Measurements from ENCODE around the gene UBTD1.

DNA sequence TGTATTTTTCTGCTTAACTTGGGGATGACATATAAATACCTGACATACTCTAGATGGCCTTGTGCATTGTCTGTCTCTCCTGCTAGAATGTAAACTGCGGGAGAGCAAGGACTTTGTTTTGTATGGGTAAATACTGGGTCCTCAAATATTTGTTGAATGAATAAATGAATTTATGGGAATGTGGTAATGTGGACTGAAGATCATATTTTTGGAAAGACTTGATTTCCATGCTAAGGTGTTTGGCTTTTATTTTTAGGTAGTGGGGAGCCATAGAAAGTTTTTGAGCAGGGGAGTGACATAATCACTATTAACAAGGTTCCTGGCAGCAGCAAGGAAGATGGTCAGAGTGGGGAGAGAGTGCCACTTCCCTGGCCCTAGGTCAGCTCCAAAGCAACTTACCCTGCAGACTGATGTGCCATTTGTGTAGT, 27.0 kb downstream of the UBTD1 start:
- TF ChIP-seq RAD21 (IDR thresholded peaks at IDR 0.05; ENCODE audit: insufficient read depth, low read depth, low read length) (no peak), EZH2 (IDR thresholded peaks at IDR 0.05; ENCODE audit: borderline replicate concordance, control insufficient read depth, low read depth, low read length) (no peak), NR2C2 (IDR thresholded peaks at IDR 0.05; ENCODE audit: borderline replicate concordance, control insufficient read depth, insufficient read length, low read depth) (no peak), POLR2A (IDR thresholded peaks at IDR 0.05; ENCODE audit: low read depth, low read length) (no peak), ZBTB11 (CRISPR knock-in tag; IDR thresholded peaks at IDR 0.05) (no peak), POU2F2 (IDR thresholded peaks at IDR 0.05; ENCODE audit: borderline replicate concordance, low read depth, low read length) (no peak), CBX5 (IDR thresholded peaks at IDR 0.05; ENCODE audit: low read depth) (no peak), ZNF384 (IDR thresholded peaks at IDR 0.05; ENCODE audit: borderline replicate concordance, low read depth, low read length) (no peak), PBX3 (IDR thresholded peaks at IDR 0.05; ENCODE audit: insufficient replicate concordance, low read depth, low read length) (no peak), ETV6 (conservative IDR thresholded peaks at IDR 0.05 in 1 of 2, IDR thresholded peaks at IDR 0.05 in 1 of 2; ENCODE audit: borderline replicate concordance in 1 of 2, low read depth in 1 of 2) (no peak)
- TF ChIP-seq, protein P1, sequence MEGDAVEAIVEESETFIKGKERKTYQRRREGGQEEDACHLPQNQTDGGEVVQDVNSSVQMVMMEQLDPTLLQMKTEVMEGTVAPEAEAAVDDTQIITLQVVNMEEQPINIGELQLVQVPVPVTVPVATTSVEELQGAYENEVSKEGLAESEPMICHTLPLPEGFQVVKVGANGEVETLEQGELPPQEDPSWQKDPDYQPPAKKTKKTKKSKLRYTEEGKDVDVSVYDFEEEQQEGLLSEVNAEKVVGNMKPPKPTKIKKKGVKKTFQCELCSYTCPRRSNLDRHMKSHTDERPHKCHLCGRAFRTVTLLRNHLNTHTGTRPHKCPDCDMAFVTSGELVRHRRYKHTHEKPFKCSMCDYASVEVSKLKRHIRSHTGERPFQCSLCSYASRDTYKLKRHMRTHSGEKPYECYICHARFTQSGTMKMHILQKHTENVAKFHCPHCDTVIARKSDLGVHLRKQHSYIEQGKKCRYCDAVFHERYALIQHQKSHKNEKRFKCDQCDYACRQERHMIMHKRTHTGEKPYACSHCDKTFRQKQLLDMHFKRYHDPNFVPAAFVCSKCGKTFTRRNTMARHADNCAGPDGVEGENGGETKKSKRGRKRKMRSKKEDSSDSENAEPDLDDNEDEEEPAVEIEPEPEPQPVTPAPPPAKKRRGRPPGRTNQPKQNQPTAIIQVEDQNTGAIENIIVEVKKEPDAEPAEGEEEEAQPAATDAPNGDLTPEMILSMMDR (IDR thresholded peaks at IDR 0.05 in 2 of 3, conservative IDR thresholded peaks at IDR 0.05 in 1 of 3; ENCODE audit: control insufficient read depth in 2 of 3, extremely low read depth in 1 of 3, insufficient read depth in 1 of 3, low read depth in 3 of 3, low read length in 3 of 3) = no peak
- TF ChIP-seq, protein P2, sequence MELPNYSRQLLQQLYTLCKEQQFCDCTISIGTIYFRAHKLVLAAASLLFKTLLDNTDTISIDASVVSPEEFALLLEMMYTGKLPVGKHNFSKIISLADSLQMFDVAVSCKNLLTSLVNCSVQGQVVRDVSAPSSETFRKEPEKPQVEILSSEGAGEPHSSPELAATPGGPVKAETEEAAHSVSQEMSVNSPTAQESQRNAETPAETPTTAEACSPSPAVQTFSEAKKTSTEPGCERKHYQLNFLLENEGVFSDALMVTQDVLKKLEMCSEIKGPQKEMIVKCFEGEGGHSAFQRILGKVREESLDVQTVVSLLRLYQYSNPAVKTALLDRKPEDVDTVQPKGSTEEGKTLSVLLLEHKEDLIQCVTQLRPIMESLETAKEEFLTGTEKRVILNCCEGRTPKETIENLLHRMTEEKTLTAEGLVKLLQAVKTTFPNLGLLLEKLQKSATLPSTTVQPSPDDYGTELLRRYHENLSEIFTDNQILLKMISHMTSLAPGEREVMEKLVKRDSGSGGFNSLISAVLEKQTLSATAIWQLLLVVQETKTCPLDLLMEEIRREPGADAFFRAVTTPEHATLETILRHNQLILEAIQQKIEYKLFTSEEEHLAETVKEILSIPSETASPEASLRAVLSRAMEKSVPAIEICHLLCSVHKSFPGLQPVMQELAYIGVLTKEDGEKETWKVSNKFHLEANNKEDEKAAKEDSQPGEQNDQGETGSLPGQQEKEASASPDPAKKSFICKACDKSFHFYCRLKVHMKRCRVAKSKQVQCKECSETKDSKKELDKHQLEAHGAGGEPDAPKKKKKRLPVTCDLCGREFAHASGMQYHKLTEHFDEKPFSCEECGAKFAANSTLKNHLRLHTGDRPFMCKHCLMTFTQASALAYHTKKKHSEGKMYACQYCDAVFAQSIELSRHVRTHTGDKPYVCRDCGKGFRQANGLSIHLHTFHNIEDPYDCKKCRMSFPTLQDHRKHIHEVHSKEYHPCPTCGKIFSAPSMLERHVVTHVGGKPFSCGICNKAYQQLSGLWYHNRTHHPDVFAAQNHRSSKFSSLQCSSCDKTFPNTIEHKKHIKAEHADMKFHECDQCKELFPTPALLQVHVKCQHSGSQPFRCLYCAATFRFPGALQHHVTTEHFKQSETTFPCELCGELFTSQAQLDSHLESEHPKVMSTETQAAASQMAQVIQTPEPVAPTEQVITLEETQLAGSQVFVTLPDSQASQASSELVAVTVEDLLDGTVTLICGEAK (IDR thresholded peaks at IDR 0.05; ENCODE audit: borderline replicate concordance) = no peak
- TF ChIP-seq, protein P3, sequence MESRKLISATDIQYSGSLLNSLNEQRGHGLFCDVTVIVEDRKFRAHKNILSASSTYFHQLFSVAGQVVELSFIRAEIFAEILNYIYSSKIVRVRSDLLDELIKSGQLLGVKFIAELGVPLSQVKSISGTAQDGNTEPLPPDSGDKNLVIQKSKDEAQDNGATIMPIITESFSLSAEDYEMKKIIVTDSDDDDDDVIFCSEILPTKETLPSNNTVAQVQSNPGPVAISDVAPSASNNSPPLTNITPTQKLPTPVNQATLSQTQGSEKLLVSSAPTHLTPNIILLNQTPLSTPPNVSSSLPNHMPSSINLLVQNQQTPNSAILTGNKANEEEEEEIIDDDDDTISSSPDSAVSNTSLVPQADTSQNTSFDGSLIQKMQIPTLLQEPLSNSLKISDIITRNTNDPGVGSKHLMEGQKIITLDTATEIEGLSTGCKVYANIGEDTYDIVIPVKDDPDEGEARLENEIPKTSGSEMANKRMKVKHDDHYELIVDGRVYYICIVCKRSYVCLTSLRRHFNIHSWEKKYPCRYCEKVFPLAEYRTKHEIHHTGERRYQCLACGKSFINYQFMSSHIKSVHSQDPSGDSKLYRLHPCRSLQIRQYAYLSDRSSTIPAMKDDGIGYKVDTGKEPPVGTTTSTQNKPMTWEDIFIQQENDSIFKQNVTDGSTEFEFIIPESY (IDR thresholded peaks at IDR 0.05) = no peak

All from GM12878 (cell line).